Measurements from ENCODE around the gene DDR2. TPM values are rescaled to one million over a fixed set of nuclear protein-coding genes. Genes with fewer than 3 reads are reported as not detected.

DDR2 gene
- total and polyA plus RNA-seq, 3 experiments from 2014 or later: 0.09 to 0.20 (median 0.13) TPM

GRCh38 chr1:162667381-162668080, 35.3 kb downstream of the DDR2 start:
- Histone ChIP-seq H3K4me3 (ENCODE audit: low read length) (no peak overlapping the region), H3K4me1 (ENCODE audit: insufficient read depth, low read length) (no peaks in the 10 kb centered on the region), H3K9me3 (ENCODE audit: low read length) (no peaks in the 10 kb centered on the region), H3K27ac (ENCODE audit: low read depth, low read length) (no peak overlapping the region), H3K27me3 (ENCODE audit: insufficient read depth, low read length, poor library complexity, severe bottlenecking) (no peaks in the 10 kb centered on the region), H3K36me3 (ENCODE audit: insufficient read depth, low read length) (no peaks in the 10 kb centered on the region)
- ChIA-PET CTCF (no interaction called here), POLR2A (no interaction called here)
- Mint-ChIP-seq H3K27ac (peak overlapping the region in 1 of 8 donors; percentile 74), H3K9me3 (no peaks in the 10 kb centered on the region), H3K27me3 (peaks cover 0 to 13% of the 10 kb centered on the region in 2 donors), H3K4me3 (no peak overlapping the region), H3K36me3 (no peaks in the 10 kb centered on the region), H3K4me1 (no peaks in the 10 kb centered on the region)
- DNase-seq: no peak

DNA sequence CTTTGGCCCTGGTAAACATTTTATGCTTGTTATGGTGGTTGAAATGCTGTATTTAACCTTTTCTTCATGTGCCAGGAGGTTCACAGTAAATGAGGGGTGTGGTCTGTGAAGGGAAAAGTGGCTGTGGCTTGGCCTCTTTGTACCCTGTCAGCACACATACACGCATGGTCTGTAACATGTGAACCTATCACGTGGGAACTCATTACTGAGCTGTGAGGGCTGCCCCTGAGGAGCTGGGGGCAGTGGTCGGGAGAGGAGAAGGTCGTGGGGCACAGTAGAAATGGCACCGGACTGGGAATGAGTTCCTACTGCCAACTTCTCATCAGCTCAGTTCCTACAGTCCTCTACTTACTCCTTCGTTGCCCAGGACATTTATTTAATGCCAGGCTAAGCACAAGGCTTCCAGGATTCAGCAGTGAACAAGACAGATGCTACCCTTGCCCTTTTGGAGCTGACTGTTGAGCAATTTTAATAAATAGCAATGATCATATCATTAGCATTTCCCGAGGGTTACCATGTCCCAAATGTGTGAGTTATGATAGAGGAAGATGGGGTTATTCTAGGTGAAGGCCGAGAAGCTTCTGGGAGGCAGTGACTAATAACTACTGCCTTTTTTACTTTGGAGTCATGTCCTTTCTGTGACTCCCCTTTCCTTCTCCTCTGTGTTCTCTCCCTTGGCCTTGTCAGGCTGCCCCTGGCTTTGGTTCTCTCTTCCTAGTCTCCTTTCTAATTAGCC, 38.8 kb downstream of the DDR2 start:
- CTCF ChIA-PET: no interaction called here
- no peak overlapping the region for H3K4me3 ChIP-seq (ENCODE audit: low read length)
- Mint-ChIP-seq H3K27ac (no peak overlapping the region), H3K9me3 (no peaks in the 10 kb centered on the region), H3K4me3 (no peak overlapping the region), H3K4me1 (no peaks in the 10 kb centered on the region), H3K27me3 (peaks cover 2 to 4% of the 10 kb centered on the region in 2 donors), H3K36me3 (no peaks in the 10 kb centered on the region)
- POLR2A ChIA-PET: no interaction called here
- H3K27ac ChIP-seq (ENCODE audit: low read depth, low read length): no peak overlapping the region
- no peak for DNase-seq
- no peaks in the 10 kb centered on the region for H3K27me3 ChIP-seq (ENCODE audit: insufficient read depth, low read length, poor library complexity, severe bottlenecking)
- H3K4me1 ChIP-seq (ENCODE audit: insufficient read depth, low read length): no peaks in the 10 kb centered on the region
- H3K9me3 ChIP-seq (ENCODE audit: low read length): no peaks in the 10 kb centered on the region
- H3K36me3 ChIP-seq (ENCODE audit: insufficient read depth, low read length): no peaks in the 10 kb centered on the region

- no peaks in the 10 kb centered on the region for H3K27me3 ChIP-seq (ENCODE audit: insufficient read depth, low read length, poor library complexity, severe bottlenecking)
- H3K27ac ChIP-seq (ENCODE audit: low read depth, low read length): no peak overlapping the region
- Mint-ChIP-seq H3K27ac (no peak overlapping the region), H3K36me3 (no peaks in the 10 kb centered on the region), H3K4me1 (no peaks in the 10 kb centered on the region), H3K27me3 (peaks cover 0 to 4% of the 10 kb centered on the region in 2 donors), H3K4me3 (peak overlapping the region in 1 of 7 donors; percentile 16), H3K9me3 (no peaks in the 10 kb centered on the region)
- H3K4me3 ChIP-seq (ENCODE audit: low read length): no peak overlapping the region
- no peaks in the 10 kb centered on the region for H3K4me1 ChIP-seq (ENCODE audit: insufficient read depth, low read length)
- ChIA-PET CTCF (no interaction called here), POLR2A (no interaction called here)
- no peak for DNase-seq
- H3K9me3 ChIP-seq (ENCODE audit: low read length): no peaks in the 10 kb centered on the region
- no peaks in the 10 kb centered on the region for H3K36me3 ChIP-seq (ENCODE audit: insufficient read depth, low read length)
Observed at GRCh38 chr1:162671664-162672410, 39.6 kb downstream of the DDR2 start.

- H3K9me3 ChIP-seq (ENCODE audit: low read length): no peaks in the 10 kb centered on the region
- H3K27ac ChIP-seq (ENCODE audit: low read depth, low read length): no peak overlapping the region
- DNase-seq: no peak
- Mint-ChIP-seq H3K4me3 (no peak overlapping the region), H3K9me3 (no peaks in the 10 kb centered on the region), H3K4me1 (no peaks in the 10 kb centered on the region), H3K36me3 (no peaks in the 10 kb centered on the region), H3K27me3 (peaks cover 0 to 4% of the 10 kb centered on the region in 2 donors), H3K27ac (no peak overlapping the region)
- CTCF ChIA-PET: no interaction called here
- no peak overlapping the region for H3K4me3 ChIP-seq (ENCODE audit: low read length)
- no peaks in the 10 kb centered on the region for H3K4me1 ChIP-seq (ENCODE audit: insufficient read depth, low read length)
- no peaks in the 10 kb centered on the region for H3K27me3 ChIP-seq (ENCODE audit: insufficient read depth, low read length, poor library complexity, severe bottlenecking)
- POLR2A ChIA-PET: no interaction called here
- H3K36me3 ChIP-seq (ENCODE audit: insufficient read depth, low read length): no peaks in the 10 kb centered on the region
Observed at GRCh38 chr1:162672622-162673260, 40.5 kb downstream of the DDR2 start.

DNA sequence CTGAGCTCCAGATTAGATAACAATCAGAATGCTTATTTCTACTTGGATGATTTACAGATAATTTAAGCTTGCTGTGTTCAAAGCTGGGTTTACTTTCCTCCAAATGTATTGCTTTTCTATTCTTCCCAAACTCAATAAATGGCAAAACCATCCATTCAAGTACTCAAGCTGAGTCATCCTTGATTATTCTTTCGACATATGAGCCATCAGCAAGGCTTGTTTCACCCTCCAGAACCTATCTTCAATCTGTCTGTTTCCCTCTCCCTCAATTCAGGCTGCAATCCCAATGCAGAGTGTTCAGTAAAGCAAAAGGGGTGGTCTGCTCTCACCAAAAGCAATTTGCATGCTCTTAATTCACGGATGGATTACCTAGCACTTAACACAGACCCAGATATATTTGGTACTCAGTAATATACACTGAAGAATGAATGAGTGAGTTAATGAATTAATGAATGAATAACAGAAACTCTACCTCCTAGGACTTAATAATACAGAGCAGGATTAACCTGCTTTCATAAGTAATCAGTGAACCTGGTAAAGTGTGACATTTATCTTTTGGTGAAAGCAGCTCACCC, 41.9 kb downstream of the DDR2 start:
- peaks cover 0 to 10% (median 2%) of the 10 kb centered on the region in 3 donors for H3K36me3 Mint-ChIP-seq
- Histone ChIP-seq H3K36me3 (ENCODE audit: insufficient read depth, low read length) (no peaks in the 10 kb centered on the region), H3K4me3 (ENCODE audit: low read length) (no peak overlapping the region), H3K9me3 (ENCODE audit: low read length) (no peaks in the 10 kb centered on the region), H3K27me3 (ENCODE audit: insufficient read depth, low read length, poor library complexity, severe bottlenecking) (no peaks in the 10 kb centered on the region), H3K4me1 (ENCODE audit: insufficient read depth, low read length) (no peaks in the 10 kb centered on the region), H3K27ac (ENCODE audit: low read depth, low read length) (no peak overlapping the region)
- no peak overlapping the region for H3K4me3 Mint-ChIP-seq
- H3K9me3 Mint-ChIP-seq: peaks cover 0 to 2% (median 0%) of the 10 kb centered on the region in 5 donors
- ChIA-PET POLR2A (no interaction called here), CTCF (no interaction called here)
- DNase-seq: no peak
- H3K4me1 Mint-ChIP-seq: no peaks in the 10 kb centered on the region
- no peak overlapping the region for H3K27ac Mint-ChIP-seq
- H3K27me3 Mint-ChIP-seq: peaks cover 0 to 4% of the 10 kb centered on the region in 2 donors

- H3K4me3 ChIP-seq (ENCODE audit: low read length): no peak overlapping the region
- H3K27ac ChIP-seq (ENCODE audit: low read depth, low read length): no peak overlapping the region
- peaks cover 0 to 5% of the 10 kb centered on the region in 2 donors for H3K27me3 Mint-ChIP-seq
- no peaks in the 10 kb centered on the region for H3K36me3 ChIP-seq (ENCODE audit: insufficient read depth, low read length)
- H3K4me1 Mint-ChIP-seq: no peaks in the 10 kb centered on the region
- H3K27ac Mint-ChIP-seq: no peak overlapping the region
- no peaks in the 10 kb centered on the region for H3K27me3 ChIP-seq (ENCODE audit: insufficient read depth, low read length, poor library complexity, severe bottlenecking)
- H3K36me3 Mint-ChIP-seq: peaks cover 0 to 17% (median 5%) of the 10 kb centered on the region in 3 donors
- CTCF ChIA-PET: interaction anchor here (1.5 kb wide), 1 partner anchor 15 kb away, joined by 4 read pairs; no protein-coding TSS in a partner anchor
- POLR2A ChIA-PET: no interaction called here
- no peaks in the 10 kb centered on the region for H3K9me3 ChIP-seq (ENCODE audit: low read length)
- H3K9me3 Mint-ChIP-seq: peaks cover 0 to 3% (median 0%) of the 10 kb centered on the region in 5 donors
- no peaks in the 10 kb centered on the region for H3K4me1 ChIP-seq (ENCODE audit: insufficient read depth, low read length)
- no peak overlapping the region for H3K4me3 Mint-ChIP-seq
- no peak for DNase-seq
Observed at GRCh38 chr1:162676087-162676486, 43.8 kb downstream of the DDR2 start.

- DNase-seq: no peak
- ChIA-PET CTCF (interaction anchor here (1.5 kb wide), 1 partner anchor 15 kb away, joined by 4 read pairs; no protein-coding TSS in a partner anchor), POLR2A (no interaction called here)
- no peak overlapping the region for H3K4me3 ChIP-seq (ENCODE audit: low read length)
- no peaks in the 10 kb centered on the region for H3K27me3 ChIP-seq (ENCODE audit: insufficient read depth, low read length, poor library complexity, severe bottlenecking)
- no peaks in the 10 kb centered on the region for H3K36me3 ChIP-seq (ENCODE audit: insufficient read depth, low read length)
- peaks cover 0 to 8% of the 10 kb centered on the region in 2 donors for H3K27me3 Mint-ChIP-seq
- H3K4me1 Mint-ChIP-seq: no peaks in the 10 kb centered on the region
- H3K27ac ChIP-seq (ENCODE audit: low read depth, low read length): no peak overlapping the region
- H3K27ac Mint-ChIP-seq: no peak overlapping the region
- H3K4me1 ChIP-seq (ENCODE audit: insufficient read depth, low read length): no peaks in the 10 kb centered on the region
- H3K9me3 ChIP-seq (ENCODE audit: low read length): no peaks in the 10 kb centered on the region
- H3K9me3 Mint-ChIP-seq: peaks cover 0 to 3% (median 0%) of the 10 kb centered on the region in 5 donors
- peaks cover 0 to 22% (median 5%) of the 10 kb centered on the region in 3 donors for H3K36me3 Mint-ChIP-seq
- H3K4me3 Mint-ChIP-seq: no peak overlapping the region
Observed at GRCh38 chr1:162676750-162677149, 44.5 kb downstream of the DDR2 start.
